Measurements from ENCODE around the gene FHL1.

Gene FHL1

GRCh38 chrX:136201601-136202000 is 54.3 kb downstream of the FHL1 start:
- H3K27me3 Mint-ChIP-seq: no peaks in the 10 kb centered on the region
- H3K27ac Mint-ChIP-seq: no peak overlapping the region
- ATAC-seq (replicated peaks): no peak

GRCh38 chrX:136202889-136203288 is 55.6 kb downstream of the FHL1 start:
- no peak overlapping the region for H3K4me3 Mint-ChIP-seq
- ATAC-seq (replicated peaks) (no peak), DNase-seq (no peak)
- peaks cover 4% of the 10 kb centered on the region in 2 donors for H3K36me3 Mint-ChIP-seq
- H3K27ac Mint-ChIP-seq: no peak overlapping the region
- H3K4me1 Mint-ChIP-seq: peaks cover 5 to 9% of the 10 kb centered on the region in 2 donors
- H3K9me3 Mint-ChIP-seq: no peaks in the 10 kb centered on the region
- H3K27me3 Mint-ChIP-seq: no peaks in the 10 kb centered on the region

More at GRCh38 chrX:136201601-136202000, 54.3 kb downstream of the FHL1 start:
- no peak for DNase-seq
- no peak overlapping the region for H3K4me3 Mint-ChIP-seq
- peaks cover 5 to 9% of the 10 kb centered on the region in 2 donors for H3K4me1 Mint-ChIP-seq
- peaks cover 0 to 4% of the 10 kb centered on the region in 2 donors for H3K36me3 Mint-ChIP-seq
- H3K9me3 Mint-ChIP-seq: no peaks in the 10 kb centered on the region

- no peak for ATAC-seq (replicated peaks)
- Mint-ChIP-seq H3K4me3 (no peak overlapping the region), H3K27ac (no peak overlapping the region)
These were observed 56.1 kb downstream of the FHL1 start for GRCh38 chrX:136203438-136203837.

GRCh38 chrX:136203951-136204350 is 56.6 kb downstream of the FHL1 start:
- no peak overlapping the region for H3K27ac Mint-ChIP-seq
- peaks cover 5 to 9% of the 10 kb centered on the region in 2 donors for H3K4me1 Mint-ChIP-seq
- no peak overlapping the region for H3K4me3 Mint-ChIP-seq
- ATAC-seq (replicated peaks) (no peak), DNase-seq (no peak)
- H3K9me3 Mint-ChIP-seq: no peaks in the 10 kb centered on the region
- H3K27me3 Mint-ChIP-seq: no peaks in the 10 kb centered on the region
- H3K36me3 Mint-ChIP-seq: peaks cover 4% of the 10 kb centered on the region in 2 donors

More at GRCh38 chrX:136203438-136203837, 56.1 kb downstream of the FHL1 start:
- no peaks in the 10 kb centered on the region for H3K9me3 Mint-ChIP-seq
- H3K4me1 Mint-ChIP-seq: peaks cover 5 to 9% of the 10 kb centered on the region in 2 donors
- H3K36me3 Mint-ChIP-seq: peaks cover 4% of the 10 kb centered on the region in 2 donors
- H3K27me3 Mint-ChIP-seq: no peaks in the 10 kb centered on the region
- DNase-seq: no peak

- no peak overlapping the region for H3K27ac Mint-ChIP-seq
- no peaks in the 10 kb centered on the region for H3K9me3 Mint-ChIP-seq
- no peak overlapping the region for H3K4me3 Mint-ChIP-seq
- peaks cover 8 to 15% of the 10 kb centered on the region in 2 donors for H3K4me1 Mint-ChIP-seq
- ATAC-seq (replicated peaks): no peak
- no peak for DNase-seq
- H3K27me3 Mint-ChIP-seq: no peaks in the 10 kb centered on the region
- peaks cover 7% of the 10 kb centered on the region in 2 donors for H3K36me3 Mint-ChIP-seq
These were observed 57.2 kb downstream of the FHL1 start for GRCh38 chrX:136204571-136204970.

- H3K9me3 Mint-ChIP-seq: no peaks in the 10 kb centered on the region
- no peak overlapping the region for H3K4me3 Mint-ChIP-seq
- ATAC-seq (replicated peaks) (no peak), DNase-seq (no peak)
- peaks cover 13 to 14% of the 10 kb centered on the region in 2 donors for H3K36me3 Mint-ChIP-seq
- H3K27ac Mint-ChIP-seq: no peak overlapping the region
- H3K27me3 Mint-ChIP-seq: no peaks in the 10 kb centered on the region
- H3K4me1 Mint-ChIP-seq: peaks cover 17 to 26% of the 10 kb centered on the region in 2 donors
These were observed 58.6 kb downstream of the FHL1 start for GRCh38 chrX:136205882-136206380.

- no peak overlapping the region for H3K4me3 Mint-ChIP-seq
- H3K27me3 Mint-ChIP-seq: no peaks in the 10 kb centered on the region
- ATAC-seq (replicated peaks) (no peak), DNase-seq (no peak)
- H3K27ac Mint-ChIP-seq: no peak overlapping the region
- peaks cover 17 to 26% of the 10 kb centered on the region in 2 donors for H3K4me1 Mint-ChIP-seq
- peaks cover 12 to 13% of the 10 kb centered on the region in 2 donors for H3K36me3 Mint-ChIP-seq
- no peaks in the 10 kb centered on the region for H3K9me3 Mint-ChIP-seq
These were observed 59.6 kb downstream of the FHL1 start for GRCh38 chrX:136206916-136207315.

- no peak for ATAC-seq (replicated peaks)
- peaks cover 22 to 32% of the 10 kb centered on the region in 2 donors for H3K4me1 Mint-ChIP-seq
- peaks cover 0 to 1% of the 10 kb centered on the region in 2 donors for H3K27me3 Mint-ChIP-seq
- peaks cover 12 to 16% of the 10 kb centered on the region in 2 donors for H3K36me3 Mint-ChIP-seq
- H3K27ac Mint-ChIP-seq: no peak overlapping the region
- H3K4me3 Mint-ChIP-seq: no peak overlapping the region
- DNase-seq: no peak
- H3K9me3 Mint-ChIP-seq: no peaks in the 10 kb centered on the region
These were observed 60.2 kb downstream of the FHL1 start for GRCh38 chrX:136207546-136207945.

GRCh38 chrX:136209016-136209738 is 61.8 kb downstream of the FHL1 start:
- Mint-ChIP-seq H3K4me1 (peaks cover 27 to 37% of the 10 kb centered on the region in 2 donors), H3K27ac (peak overlapping the region; percentile 22), H3K36me3 (peaks cover 14 to 20% of the 10 kb centered on the region in 2 donors), H3K4me3 (peak overlapping the region in 1 of 2 donors; percentile 35), H3K9me3 (no peaks in the 10 kb centered on the region), H3K27me3 (peaks cover 0 to 5% of the 10 kb centered on the region in 2 donors)
- DNase-seq (no peak), ATAC-seq (replicated peaks) (peak; percentile 24 to 47)

GRCh38 chrX:136209751-136210150 is 62.4 kb downstream of the FHL1 start:
- peak overlapping the region in 1 of 2 donors; percentile 66 for H3K4me3 Mint-ChIP-seq
- ATAC-seq (replicated peaks) (no peak), DNase-seq (no peak)
- H3K9me3 Mint-ChIP-seq: no peaks in the 10 kb centered on the region
- H3K27ac Mint-ChIP-seq: no peak overlapping the region
- H3K36me3 Mint-ChIP-seq: peaks cover 14 to 26% of the 10 kb centered on the region in 2 donors
- peaks cover 0 to 5% of the 10 kb centered on the region in 2 donors for H3K27me3 Mint-ChIP-seq
- H3K4me1 Mint-ChIP-seq: peaks cover 25 to 32% of the 10 kb centered on the region in 2 donors

- peaks cover 0 to 5% of the 10 kb centered on the region in 2 donors for H3K27me3 Mint-ChIP-seq
These were observed 62.9 kb downstream of the FHL1 start for GRCh38 chrX:136210243-136210642.

GRCh38 chrX:136210806-136211205 is 63.5 kb downstream of the FHL1 start:
- DNase-seq: no peak
- no peak overlapping the region for H3K27ac Mint-ChIP-seq

More at GRCh38 chrX:136210243-136210642, 62.9 kb downstream of the FHL1 start:
- Mint-ChIP-seq H3K9me3 (no peaks in the 10 kb centered on the region), H3K36me3 (peaks cover 14 to 28% of the 10 kb centered on the region in 2 donors), H3K4me3 (peak overlapping the region; percentile 17 to 66), H3K4me1 (peaks cover 22 to 28% of the 10 kb centered on the region in 2 donors), H3K27ac (no peak overlapping the region)
- DNase-seq: peak; percentile 10
- peak; percentile 92 for ATAC-seq (replicated peaks)

GRCh38 chrX:136211766-136212556 is 64.6 kb downstream of the FHL1 start:
- Mint-ChIP-seq H3K27me3 (peaks cover 0 to 5% of the 10 kb centered on the region in 2 donors), H3K4me3 (no peak overlapping the region), H3K36me3 (peaks cover 12 to 28% of the 10 kb centered on the region in 2 donors), H3K27ac (no peak overlapping the region), H3K9me3 (no peaks in the 10 kb centered on the region), H3K4me1 (peaks cover 22 to 28% of the 10 kb centered on the region in 2 donors)
- no peak for ATAC-seq (replicated peaks)
- DNase-seq: no peak

More at GRCh38 chrX:136210806-136211205, 63.5 kb downstream of the FHL1 start:
- Mint-ChIP-seq H3K36me3 (peaks cover 14 to 29% of the 10 kb centered on the region in 2 donors), H3K27me3 (peaks cover 0 to 5% of the 10 kb centered on the region in 2 donors), H3K9me3 (no peaks in the 10 kb centered on the region), H3K4me1 (peaks cover 22 to 28% of the 10 kb centered on the region in 2 donors), H3K4me3 (no peak overlapping the region)
- ATAC-seq (replicated peaks): no peak

- Mint-ChIP-seq H3K4me1 (peaks cover 22 to 28% of the 10 kb centered on the region in 2 donors), H3K9me3 (no peaks in the 10 kb centered on the region), H3K27me3 (peaks cover 0 to 5% of the 10 kb centered on the region in 2 donors), H3K27ac (no peak overlapping the region), H3K4me3 (peak overlapping the region in 1 of 2 donors; percentile 9), H3K36me3 (peaks cover 12 to 25% of the 10 kb centered on the region in 2 donors)
- DNase-seq: no peak
- ATAC-seq (replicated peaks): no peak
These were observed 65.3 kb downstream of the FHL1 start for GRCh38 chrX:136212557-136213111.

Data from stimulated activated naive B cell treated with anti-CD40 and anti-IgM and Interleukin-4, amounts not matched to agents 10 μg/mL and 1 μg/mL and 100 μg/mL, for 72 hours (primary cell).